SK-N-SH (cell line): ENCODE results near the gene EFHD1. TPM values are rescaled to one million over a fixed set of nuclear protein-coding genes. Genes with fewer than 3 reads are reported as not detected.

Source experiments
- CTCF ChIA-PET: fragments of 300-600, 350-600 bp; formaldehyde crosslinking; extraction: SDS; loops from one replicate; lab custom pipeline; 2021; lab: Yijun Ruan, JAX
- POLR2A ChIA-PET: fragments of 350-600 bp; sonication (Branson Sonifier 250); formaldehyde crosslinking; extraction: SDS; loops from one replicate; lab custom pipeline; 2020; ENCODE audit warnings: antibody characterized with exemption, inconsistent platforms; lab: Yijun Ruan, JAX
- DNase-seq: peaks from one replicate; pipeline ENCODE4 v3.0.0; 2012
- H2AFZ ChIP-seq: fragments of 200-600 bp; sonication (generic); 2 replicates; pipeline ENCODE4 v1.8.1; 2016; ENCODE audit warnings: antibody characterized with exemption, mild to moderate bottlenecking, low read depth
- H3F3A ChIP-seq: fragments of 200-600 bp; sonication (generic); replicated peaks from 2 replicates; pipeline ENCODE3; 2016; ENCODE audit warnings: antibody characterized with exemption, mild to moderate bottlenecking; ENCODE audit not compliant: insufficient read depth
- H3K27ac ChIP-seq, 2 experiments: fragments of 200-500 bp in 1 of 2; fragments of 200-600 bp in 1 of 2; sonication (Bioruptor generic) in 1 of 2; sonication (generic), shearing (Covaris generic) in 1 of 2; 2 replicates each; pipeline versions ENCODE4 v1.5.1 to v1.6.1; 2014 to 2016; ENCODE audit warnings: low read depth in 2 of 2, inconsistent platforms in 1 of 2, low read length in 1 of 2, mild to moderate bottlenecking in 1 of 2, mixed read lengths in 1 of 2
- H3K27me3 ChIP-seq: fragments of 200-600 bp; sonication (generic), shearing (Covaris generic); 2 replicates; pipeline ENCODE4 v1.6.1; 2016; ENCODE audit warnings: mixed run types; ENCODE audit not compliant: insufficient read depth
- H3K36me3 ChIP-seq, 2 experiments: fragments of 200-500 bp in 1 of 2; fragments of 200-600 bp in 1 of 2; sonication (Bioruptor generic) in 1 of 2; sonication (generic) in 1 of 2; replicated peaks in 1 of 2; 2 replicates each; pipeline versions ENCODE3 to v1.5.1; 2014 to 2016; ENCODE audit warnings: low read length in 1 of 2, mild to moderate bottlenecking in 1 of 2; ENCODE audit not compliant: insufficient read depth in 2 of 2, control insufficient read depth in 1 of 2
- H3K4me1 ChIP-seq, 2 experiments: fragments of 200-500 bp in 1 of 2; fragments of 200-600 bp in 1 of 2; sonication (Bioruptor generic) in 1 of 2; sonication (generic), shearing (Covaris generic) in 1 of 2; 2 replicates each; pipeline versions ENCODE4 v1.5.1 to v1.6.1; 2014 to 2016; ENCODE audit warnings: low read depth in 1 of 2, low read length in 1 of 2, mixed run types in 1 of 2; ENCODE audit not compliant: insufficient read depth in 2 of 2, control insufficient read depth in 1 of 2
- H3K4me2 ChIP-seq: fragments of 200-600 bp; sonication (generic), shearing (Covaris generic); 2 replicates; pipeline ENCODE4 v1.6.1; 2017; ENCODE audit warnings: mixed run types
- H3K4me3 ChIP-seq, 2 experiments: fragments of 200-500 bp in 1 of 2; fragments of 200-600 bp in 1 of 2; sonication (Bioruptor generic) in 1 of 2; sonication (generic), shearing (Covaris generic) in 1 of 2; 2 replicates each; pipeline versions ENCODE4 v1.5.1 to v1.8.1; 2014 to 2016; ENCODE audit warnings: low read depth in 2 of 2, inconsistent platforms in 1 of 2, low read length in 1 of 2, mild to moderate bottlenecking in 1 of 2, mixed read lengths in 1 of 2, moderate library complexity in 1 of 2
- H3K79me2 ChIP-seq: fragments of 200-600 bp; sonication (generic); 2 replicates; pipeline ENCODE4 v1.8.1; 2017; ENCODE audit warnings: mild to moderate bottlenecking; ENCODE audit not compliant: insufficient read depth
- H3K9ac ChIP-seq: fragments of 200-600 bp; sonication (generic); 2 replicates; pipeline ENCODE4 v1.6.1; 2017; ENCODE audit warnings: mixed run types
- H3K9me2 ChIP-seq: fragments of 200-600 bp; sonication (generic); 2 replicates; pipeline ENCODE4 v1.6.1; 2017; ENCODE audit warnings: mixed run types
- H3K9me3 ChIP-seq: fragments of 200-600 bp; sonication (generic); 2 replicates; pipeline ENCODE4 v1.6.1; 2017; ENCODE audit warnings: mixed run types, mild to moderate bottlenecking, moderate library complexity
- H4K20me1 ChIP-seq: fragments of 200-600 bp; sonication (generic); 2 replicates; pipeline ENCODE4 v1.6.1; 2017; ENCODE audit warnings: mild to moderate bottlenecking, mixed run types; ENCODE audit not compliant: insufficient read depth
- CHD2 ChIP-seq: fragments of 150-350 bp; IDR thresholded peaks from 2 replicates; pipeline ENCODE4 v1.6.1; 2018; ENCODE audit warnings: low read length; ENCODE audit not compliant: partially characterized antibody
- EZH2phosphoT487 ChIP-seq: fragments of 200-600 bp; sonication (generic); IDR thresholded peaks from 2 replicates; pipeline ENCODE4 v1.6.1; 2017; ENCODE audit warnings: low read depth, mixed run types, mild to moderate bottlenecking, antibody characterized with exemption, moderate library complexity, borderline replicate concordance
- FOSL2 ChIP-seq: IDR thresholded peaks from 2 replicates; pipeline ENCODE4 v1.4.0; 2012; ENCODE audit warnings: low read depth, mild to moderate bottlenecking, moderate library complexity, borderline replicate concordance
- MAX ChIP-seq: IDR thresholded peaks from 2 replicates; pipeline ENCODE4 v1.4.0; 2012; ENCODE audit warnings: low read depth
- MXI1 ChIP-seq: IDR thresholded peaks from 2 replicates; pipeline ENCODE4 v1.6.1; 2012; ENCODE audit warnings: mild to moderate bottlenecking, low read depth, low read length, improper control_type of control experiment
- NFIC ChIP-seq: IDR thresholded peaks from 2 replicates; pipeline ENCODE4 v1.4.0; 2012; ENCODE audit warnings: borderline replicate concordance
- NRF1 ChIP-seq: IDR thresholded peaks from 2 replicates; pipeline ENCODE4 v1.6.1; 2012; ENCODE audit warnings: low read depth, mild to moderate bottlenecking, low read length
- POLR2AphosphoS5 ChIP-seq: IDR thresholded peaks from 2 replicates; pipeline ENCODE4 v1.6.1; 2012; ENCODE audit warnings: low read depth, low read length
- RAD21 ChIP-seq: IDR thresholded peaks from 2 replicates; pipeline ENCODE4 v1.6.1; 2012; ENCODE audit warnings: mild to moderate bottlenecking, low read length
- RCOR1 ChIP-seq: fragments of 150-350 bp; IDR thresholded peaks from 2 replicates; pipeline ENCODE4 v1.6.1; 2017; ENCODE audit warnings: antibody characterized with exemption, low read length
- RFX5 ChIP-seq: IDR thresholded peaks from 2 replicates; pipeline ENCODE4 v1.6.1; 2012; ENCODE audit warnings: mild to moderate bottlenecking, improper control_type of control experiment, low read length
- SIN3A ChIP-seq: IDR thresholded peaks from 2 replicates; pipeline ENCODE4 v1.6.1; 2012; ENCODE audit warnings: low read depth, mild to moderate bottlenecking, low read length, moderate library complexity, borderline replicate concordance
- YY1 ChIP-seq: IDR thresholded peaks from 2 replicates; pipeline ENCODE4 v1.4.0; 2012; ENCODE audit warnings: low read depth, mild to moderate bottlenecking
- WGBS: methylation state at CpG from one replicate; pipeline ENCODE4 v1.1.6; 2017; ENCODE audit warnings: low lambda C conversion rate; 5-methylcytosine and 5-hydroxymethylcytosine counted together
- polyA plus RNA-seq, 3 experiments: library from polyadenylated mRNA; depleted of rRNA; stranded (reverse); fragments of >200 nt; gene quantifications; 2 replicates each; pipeline ENCODE4 v1.2.3, GENCODE V29; 2012
- TF ChIP-seq, protein P1 (sequence below): IDR thresholded peaks from 2 replicates; pipeline ENCODE4 v1.4.0; 2012; ENCODE audit warnings: low read depth, borderline replicate concordance
- TF ChIP-seq, protein P2 (sequence below): fragments of 150-350 bp; IDR thresholded peaks from 2 replicates; pipeline ENCODE4 v1.6.1; 2017; ENCODE audit warnings: antibody characterized with exemption, low read length, low read depth, borderline replicate concordance

The EFHD1 gene
- polyA plus RNA-seq, 1 of the 3 experiments (the other 2 are of a cell fraction), result not detected

DNA sequence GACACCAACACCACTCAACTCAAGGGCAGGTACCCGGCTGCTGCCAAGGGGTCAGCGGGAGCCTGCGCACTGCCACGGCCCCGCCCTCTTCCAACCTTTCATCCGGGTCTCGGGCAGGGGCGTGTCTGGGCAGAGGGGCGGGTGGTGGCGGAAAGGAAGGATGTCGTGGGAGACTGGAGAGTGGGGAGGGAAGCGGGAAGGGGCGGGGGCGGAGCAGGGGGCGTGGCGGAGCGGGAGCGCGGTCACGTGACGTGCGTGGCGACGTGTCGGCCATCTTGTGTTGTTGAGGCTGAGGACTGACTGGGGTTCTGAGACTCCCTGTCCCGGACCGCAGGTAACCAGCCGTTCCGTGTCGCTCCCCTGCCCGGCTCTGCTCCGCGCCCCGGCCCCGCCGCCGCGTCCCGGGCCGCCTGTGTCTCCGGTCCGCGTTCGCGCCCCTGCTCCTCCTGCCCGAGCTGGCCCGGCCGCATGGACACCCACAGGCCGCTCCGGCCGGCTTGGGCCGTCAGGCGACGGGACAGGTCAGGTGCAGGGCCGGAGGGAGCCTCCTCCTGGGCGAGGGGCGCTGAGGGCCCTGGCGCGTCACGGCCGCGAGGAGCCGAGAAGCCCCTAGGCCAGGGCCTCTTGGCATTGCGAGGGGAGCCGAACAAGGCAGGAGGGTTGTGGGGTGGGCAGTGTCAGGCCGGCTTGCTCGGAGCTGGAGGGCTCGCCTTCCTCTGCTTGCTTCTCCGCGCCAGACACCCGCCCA, 63.8 kb downstream of the EFHD1 start, which contains the start of gene GIGYF2:
Gene GIGYF2 (plus strand): TSS at position 273 of the 748 bp plus-strand sequence. CDS start 37,867 bp downstream, outside the sequence.
- Histone ChIP-seq H3K4me2 (peak within 1 kb of the TSS; percentile 85), H3K9me2 (no peaks in the 10 kb centered on the region), H3K79me2 (peaks cover 50% of the 10 kb centered on the region), H4K20me1 (peaks cover 16% of the 10 kb centered on the region), H3K27me3 (no peaks in the 10 kb centered on the region), H2AFZ (peak within 1 kb of the TSS; percentile 98), H3K4me3 (peak within 1 kb of the TSS; percentile 88 to 94), H3K36me3 (no peaks in the 10 kb centered on the region), H3K9me3 (no peaks in the 10 kb centered on the region), H3K27ac (peak within 1 kb of the TSS; percentile 82), H3K4me1 (peaks cover 15% of the 10 kb centered on the region in 2 experiments; a peak in 3 of 4 replicates), H3K9ac (peak within 1 kb of the TSS; percentile 96), H3F3A (no peaks in the 10 kb centered on the region)
- peak; percentile 99 for DNase-seq
- peak; percentile 90 for TF ChIP-seq YY1
- no peak for TF ChIP-seq FOSL2
- peak; percentile 37; the same call in 1 of the 2 replicates for TF ChIP-seq MAX
- TF ChIP-seq RCOR1, result no peak
- TF ChIP-seq RAD21, result no peak
- peak; percentile 63 for TF ChIP-seq MXI1
- TF ChIP-seq, protein P1, sequence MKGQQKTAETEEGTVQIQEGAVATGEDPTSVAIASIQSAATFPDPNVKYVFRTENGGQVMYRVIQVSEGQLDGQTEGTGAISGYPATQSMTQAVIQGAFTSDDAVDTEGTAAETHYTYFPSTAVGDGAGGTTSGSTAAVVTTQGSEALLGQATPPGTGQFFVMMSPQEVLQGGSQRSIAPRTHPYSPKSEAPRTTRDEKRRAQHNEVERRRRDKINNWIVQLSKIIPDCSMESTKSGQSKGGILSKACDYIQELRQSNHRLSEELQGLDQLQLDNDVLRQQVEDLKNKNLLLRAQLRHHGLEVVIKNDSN, result peak; percentile 95
- peak; percentile 88 for TF ChIP-seq NRF1
- TF ChIP-seq POLR2AphosphoS5, result peak; percentile 90
- TF ChIP-seq, protein P2, sequence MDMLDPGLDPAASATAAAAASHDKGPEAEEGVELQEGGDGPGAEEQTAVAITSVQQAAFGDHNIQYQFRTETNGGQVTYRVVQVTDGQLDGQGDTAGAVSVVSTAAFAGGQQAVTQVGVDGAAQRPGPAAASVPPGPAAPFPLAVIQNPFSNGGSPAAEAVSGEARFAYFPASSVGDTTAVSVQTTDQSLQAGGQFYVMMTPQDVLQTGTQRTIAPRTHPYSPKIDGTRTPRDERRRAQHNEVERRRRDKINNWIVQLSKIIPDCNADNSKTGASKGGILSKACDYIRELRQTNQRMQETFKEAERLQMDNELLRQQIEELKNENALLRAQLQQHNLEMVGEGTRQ, result peak; percentile 74
- WGBS, result under 1% methylated on average over 32 of the region's 71 CpGs
- ChIA-PET CTCF (interaction anchor here (1.1 kb wide), 1 partner anchor 85 kb away, joined by 3 read pairs; no protein-coding TSS in a partner anchor), POLR2A (interaction anchor here (1.4 kb wide), 1 partner anchor 11 kb away, joined by 3 read pairs; no protein-coding TSS in a partner anchor)

DNA sequence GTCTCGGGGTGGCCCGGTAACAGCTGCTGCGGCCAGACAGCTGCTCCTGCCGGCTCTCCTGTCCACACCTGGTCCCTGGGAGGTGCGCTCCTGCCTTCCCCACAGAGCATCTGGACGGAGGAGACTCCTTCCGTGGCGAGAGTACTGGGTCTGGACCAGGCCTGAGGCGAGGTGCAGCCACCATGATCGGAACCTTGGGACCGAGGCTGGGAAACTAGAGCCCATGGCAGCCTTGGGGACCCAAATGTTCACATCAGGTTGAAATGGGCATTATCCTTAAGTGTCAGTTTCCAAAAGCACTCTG, 64.4 kb downstream of the EFHD1 start:
- Histone ChIP-seq H3K4me3 (peak overlapping the region; percentile 88 to 94), H3K27ac (peak overlapping the region; percentile 82), H3K27me3 (no peaks in the 10 kb centered on the region), H3K9me2 (no peaks in the 10 kb centered on the region), H3K36me3 (no peaks in the 10 kb centered on the region), H3K4me2 (peak overlapping the region; percentile 85), H3K4me1 (peaks cover 15% of the 10 kb centered on the region in 2 experiments; a peak in 3 of 4 replicates), H3K9ac (peak overlapping the region; percentile 96), H3K79me2 (peaks cover 56% of the 10 kb centered on the region), H4K20me1 (peaks cover 20% of the 10 kb centered on the region), H3K9me3 (no peaks in the 10 kb centered on the region), H3F3A (no peaks in the 10 kb centered on the region), H2AFZ (peak overlapping the region; percentile 60; the same call in 1 of the 2 replicates)
- TF ChIP-seq, protein P1, result no peak
- TF ChIP-seq, protein P2, result no peak
- no peak for TF ChIP-seq RAD21
- TF ChIP-seq EZH2phosphoT487, result no peak
- TF ChIP-seq NFIC, result no peak
- TF ChIP-seq SIN3A, result no peak
- no peak for TF ChIP-seq CHD2
- no peak for TF ChIP-seq RFX5
- TF ChIP-seq FOSL2, result no peak
- DNase-seq, result no peak
- CTCF ChIA-PET, result interaction anchor here (1.1 kb wide), 1 partner anchor 86 kb away, joined by 3 read pairs; no protein-coding TSS in a partner anchor
- WGBS, result 0% methylated on average over 10 of the region's 11 CpGs
- POLR2A ChIA-PET, result interaction anchor here (1.4 kb wide), 1 partner anchor 11 kb away, joined by 3 read pairs; no protein-coding TSS in a partner anchor
